HEK293 (cell line): ENCODE results near the gene STARD3.

Experiments
- HOXA7 ChIP-seq: sonication (generic); formaldehyde crosslinking; IDR thresholded peaks from 2 replicates; pipeline ENCODE4 v1.8.1; 2022; ENCODE audit warnings: missing genetic modification reagents, borderline replicate concordance
- KLF16 ChIP-seq: fragments of 450-650 bp; formaldehyde crosslinking; IDR thresholded peaks from 2 replicates; pipeline ENCODE4 v1.5.1; 2017; ENCODE audit warnings: missing biosample characterization, missing genetic modification characterization
- ZNF510 ChIP-seq: fragments of 450-650 bp; formaldehyde crosslinking; IDR thresholded peaks from 2 replicates; pipeline ENCODE4 v1.5.1; 2018; ENCODE audit warnings: mild to moderate bottlenecking, missing genetic modification characterization, missing biosample characterization; ENCODE audit not compliant: insufficient replicate concordance
- TF ChIP-seq, protein P1 (sequence below): fragments of 450-650 bp; formaldehyde crosslinking; IDR thresholded peaks from 2 replicates; pipeline ENCODE4 v1.5.1; 2016; ENCODE audit warnings: missing biosample characterization, missing genetic modification characterization

DNA sequence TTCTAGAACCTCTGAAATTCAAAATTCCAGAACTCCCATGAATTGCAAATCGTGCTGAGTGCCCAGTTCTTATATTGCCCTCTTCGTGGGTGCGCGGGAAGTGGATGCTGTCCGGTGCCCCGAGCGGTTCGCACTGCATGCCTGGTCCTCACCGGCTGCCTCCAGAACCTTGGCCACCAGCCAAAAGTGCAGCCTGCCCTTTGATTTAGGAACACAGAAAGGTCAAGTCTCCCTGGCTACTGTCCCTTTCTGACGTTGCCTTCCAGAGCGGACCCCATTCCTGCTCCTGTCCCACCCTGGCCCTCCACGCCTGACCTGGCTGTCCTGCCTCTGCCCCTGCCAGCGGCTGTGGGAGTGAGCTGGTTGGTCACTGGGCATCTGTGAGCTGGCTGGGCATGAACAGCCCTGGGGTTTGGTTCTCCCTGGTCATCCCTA lies 38.9 kb upstream of the STARD3 start:
- no peak for TF ChIP-seq ZNF510 (tag by site-specific recombination)
- TF ChIP-seq HOXA7: no peak
- TF ChIP-seq KLF16 (tag by site-specific recombination): no peak
- TF ChIP-seq, protein P1, sequence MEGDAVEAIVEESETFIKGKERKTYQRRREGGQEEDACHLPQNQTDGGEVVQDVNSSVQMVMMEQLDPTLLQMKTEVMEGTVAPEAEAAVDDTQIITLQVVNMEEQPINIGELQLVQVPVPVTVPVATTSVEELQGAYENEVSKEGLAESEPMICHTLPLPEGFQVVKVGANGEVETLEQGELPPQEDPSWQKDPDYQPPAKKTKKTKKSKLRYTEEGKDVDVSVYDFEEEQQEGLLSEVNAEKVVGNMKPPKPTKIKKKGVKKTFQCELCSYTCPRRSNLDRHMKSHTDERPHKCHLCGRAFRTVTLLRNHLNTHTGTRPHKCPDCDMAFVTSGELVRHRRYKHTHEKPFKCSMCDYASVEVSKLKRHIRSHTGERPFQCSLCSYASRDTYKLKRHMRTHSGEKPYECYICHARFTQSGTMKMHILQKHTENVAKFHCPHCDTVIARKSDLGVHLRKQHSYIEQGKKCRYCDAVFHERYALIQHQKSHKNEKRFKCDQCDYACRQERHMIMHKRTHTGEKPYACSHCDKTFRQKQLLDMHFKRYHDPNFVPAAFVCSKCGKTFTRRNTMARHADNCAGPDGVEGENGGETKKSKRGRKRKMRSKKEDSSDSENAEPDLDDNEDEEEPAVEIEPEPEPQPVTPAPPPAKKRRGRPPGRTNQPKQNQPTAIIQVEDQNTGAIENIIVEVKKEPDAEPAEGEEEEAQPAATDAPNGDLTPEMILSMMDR (tag by site-specific recombination): no peak
